Neuronal stem cell (in vitro differentiated cells): ENCODE results near the gene SIMC1.
"Not testable (repeated sequence)": the region's sequence is repeated elsewhere in the genome, so short reads cannot be mapped to it uniquely, and the experiment has no call there.

Experiments
- DNase-seq: peaks from one replicate; pipeline ENCODE4 v3.0.0-alpha.2; 2013; ENCODE audit warnings: low spot score
- H2AFZ ChIP-seq: one replicate; pipeline ENCODE4 v1.6.1; 2013; ENCODE audit warnings: mild to moderate bottlenecking, low read length, inconsistent platforms
- H2AK5ac ChIP-seq: 2 replicates; pipeline ENCODE4 v1.6.1; 2013; ENCODE audit warnings: low read depth, mild to moderate bottlenecking, inconsistent platforms, low read length, moderate library complexity, mixed read lengths
- H2BK120ac ChIP-seq: 2 replicates; pipeline ENCODE4 v1.6.1; 2013; ENCODE audit warnings: low read depth, mild to moderate bottlenecking, inconsistent platforms, low read length, moderate library complexity, mixed read lengths
- H2BK12ac ChIP-seq: one replicate; pipeline ENCODE4 v1.6.1; 2013; ENCODE audit warnings: low read length, inconsistent platforms
- H2BK15ac ChIP-seq: 2 replicates; pipeline ENCODE4 v1.6.1; 2013; ENCODE audit warnings: mild to moderate bottlenecking, low read length, inconsistent platforms, mixed read lengths
- H2BK5ac ChIP-seq: one replicate; pipeline ENCODE4 v1.6.1; 2013; ENCODE audit warnings: inconsistent platforms, mild to moderate bottlenecking, low read length, moderate library complexity
- H3K14ac ChIP-seq: one replicate; pipeline ENCODE4 v1.6.1; 2013; ENCODE audit warnings: low read length, inconsistent platforms
- H3K18ac ChIP-seq: 2 replicates; pipeline ENCODE4 v1.6.1; 2013; ENCODE audit warnings: low read length, inconsistent platforms
- H3K23ac ChIP-seq: 2 replicates; pipeline ENCODE4 v1.6.1; 2013; ENCODE audit warnings: low read depth, mild to moderate bottlenecking, mixed read lengths, low read length, inconsistent platforms; ENCODE audit not compliant: poor library complexity
- H3K27ac ChIP-seq: replicated peaks from 3 replicates; pipeline ENCODE4 v1.5.1; 2013; ENCODE audit warnings: low read length, inconsistent platforms
- H3K27me3 ChIP-seq, 3 experiments: 2 replicates each; pipeline ENCODE4 v1.6.1; 2013; ENCODE audit warnings: low read length in 3 of 3, mild to moderate bottlenecking in 2 of 3, inconsistent platforms in 1 of 3, low read depth in 1 of 3, mixed read lengths in 1 of 3, moderate library complexity in 1 of 3; ENCODE audit not compliant: control insufficient read depth in 3 of 3, insufficient read depth in 3 of 3
- H3K36me3 ChIP-seq, 2 donors: replicated peaks in 1 of 2; 2 replicates each; pipeline ENCODE4 v1.6.1; 2013; ENCODE audit warnings: low read length in 2 of 2; ENCODE audit not compliant: control insufficient read depth in 2 of 2, insufficient read depth in 2 of 2
- H3K4ac ChIP-seq: 2 replicates; pipeline ENCODE4 v1.6.1; 2013; ENCODE audit warnings: inconsistent platforms, mild to moderate bottlenecking, low read length, moderate library complexity
- H3K4me1 ChIP-seq, 2 donors: 1 replicate in 1 of 2; 2 replicates in 1 of 2; pipeline ENCODE4 v1.6.1; 2013; ENCODE audit warnings: low read length in 2 of 2, low read depth in 1 of 2; ENCODE audit not compliant: control insufficient read depth in 2 of 2, insufficient read depth in 1 of 2
- H3K4me2 ChIP-seq: one replicate; pipeline ENCODE4 v1.6.1; 2013; ENCODE audit warnings: mild to moderate bottlenecking, low read length, inconsistent platforms; ENCODE audit not compliant: insufficient read depth, poor library complexity, severe bottlenecking
- H3K4me3 ChIP-seq, 2 donors: 2 replicates each; pipeline ENCODE4 v1.5.1; 2013; ENCODE audit warnings: low read length in 2 of 2, mild to moderate bottlenecking in 2 of 2, inconsistent platforms in 1 of 2, moderate library complexity in 1 of 2
- H3K79me1 ChIP-seq: one replicate; pipeline ENCODE4 v1.6.1; 2013; ENCODE audit warnings: low read depth, mild to moderate bottlenecking, inconsistent platforms, low read length, moderate library complexity
- H3K9ac ChIP-seq: one replicate; pipeline ENCODE4 v1.6.1; 2013; ENCODE audit warnings: mild to moderate bottlenecking, low read depth, low read length, inconsistent platforms; ENCODE audit not compliant: poor library complexity
- H3K9me3 ChIP-seq, 2 donors: replicated peaks in 1 of 2; 2 replicates each; pipeline versions ENCODE3 to v1.6.1; 2013; ENCODE audit warnings: low read length in 2 of 2, mild to moderate bottlenecking in 2 of 2, inconsistent platforms in 1 of 2, low read depth in 1 of 2, mixed read lengths in 1 of 2, moderate library complexity in 1 of 2; ENCODE audit not compliant: control insufficient read depth in 2 of 2, insufficient read depth in 1 of 2
- H4K8ac ChIP-seq: one replicate; pipeline ENCODE4 v1.6.1; 2013; ENCODE audit warnings: low read depth, mild to moderate bottlenecking, inconsistent platforms, low read length, moderate library complexity
- H4K91ac ChIP-seq: one replicate; pipeline ENCODE4 v1.6.1; 2013; ENCODE audit warnings: low read length, low read depth, mild to moderate bottlenecking, inconsistent platforms; ENCODE audit not compliant: poor library complexity
- WGBS, 2 donors: extraction: QIAGEN DNeasy Blood & Tissue Kit; methylation state at CpG; one replicate each; pipeline ENCODE4 v1.1.7; 2013; ENCODE audit warnings: missing lambda C conversion rate in 2 of 2, mixed read lengths in 1 of 2; ENCODE audit not compliant: insufficient read length in 2 of 2, insufficient replicate concordance in 1 of 2; ENCODE audit errors: extremely low coverage in 2 of 2; 5-methylcytosine and 5-hydroxymethylcytosine counted together

The SIMC1 gene

GRCh38 chr5:176239304-176239703, 1.1 kb downstream of the SIMC1 start:
- not testable (repeated sequence) for H3K4me3 ChIP-seq, H3K9ac ChIP-seq, H3K27me3 ChIP-seq, H2AFZ ChIP-seq, H2AK5ac ChIP-seq, H3K4me1 ChIP-seq, H3K4me2 ChIP-seq, H3K23ac ChIP-seq, DNase-seq, H4K91ac ChIP-seq, H3K36me3 ChIP-seq, H3K9me3 ChIP-seq, H3K27ac ChIP-seq, H2BK15ac ChIP-seq, H3K4ac ChIP-seq, H4K8ac ChIP-seq, H2BK12ac ChIP-seq, H3K79me1 ChIP-seq, H3K18ac ChIP-seq, H2BK120ac ChIP-seq, H3K14ac ChIP-seq, H2BK5ac ChIP-seq
- WGBS, 2 donors, result no CpG with 5 or more reads among the region's 10 CpGs

GRCh38 chr5:176244318-176244717, 6.1 kb downstream of the SIMC1 start:
- not testable (repeated sequence) for H2BK15ac ChIP-seq, H4K91ac ChIP-seq, DNase-seq, H3K4me3 ChIP-seq, H3K27me3 ChIP-seq, H4K8ac ChIP-seq, H3K9ac ChIP-seq, H2BK12ac ChIP-seq, H2BK5ac ChIP-seq, H2BK120ac ChIP-seq, H3K27ac ChIP-seq, H3K14ac ChIP-seq, H3K36me3 ChIP-seq, H2AK5ac ChIP-seq, H2AFZ ChIP-seq, H3K4me1 ChIP-seq, H3K18ac ChIP-seq, H3K9me3 ChIP-seq, H3K4me2 ChIP-seq, H3K23ac ChIP-seq, H3K79me1 ChIP-seq, H3K4ac ChIP-seq
- WGBS, 2 donors, result no CpG with 5 or more reads among the region's 2 CpGs

GRCh38 chr5:176245074-176245473, 6.8 kb downstream of the SIMC1 start:
- not testable (repeated sequence) for H3K9ac ChIP-seq, H3K4me2 ChIP-seq, H2BK5ac ChIP-seq, H4K91ac ChIP-seq, H3K36me3 ChIP-seq, H2BK120ac ChIP-seq, H4K8ac ChIP-seq, H2AK5ac ChIP-seq, H2AFZ ChIP-seq, H3K27me3 ChIP-seq, H3K9me3 ChIP-seq, H3K27ac ChIP-seq, H3K79me1 ChIP-seq, H3K14ac ChIP-seq, H3K4me3 ChIP-seq, H3K4ac ChIP-seq, H2BK12ac ChIP-seq, H3K18ac ChIP-seq, H3K4me1 ChIP-seq, H3K23ac ChIP-seq, DNase-seq, H2BK15ac ChIP-seq
- no CpG with 5 or more reads among the region's 6 CpGs for WGBS, 2 donors

- H3K4me1 ChIP-seq, H3K4me2 ChIP-seq, H2BK120ac ChIP-seq, H2AK5ac ChIP-seq, H4K91ac ChIP-seq, H2BK12ac ChIP-seq, DNase-seq, H4K8ac ChIP-seq, H3K4me3 ChIP-seq, H3K23ac ChIP-seq, H2BK5ac ChIP-seq, H3K27ac ChIP-seq, H3K36me3 ChIP-seq, H3K27me3 ChIP-seq, H3K9me3 ChIP-seq, H3K9ac ChIP-seq, H2AFZ ChIP-seq, H3K14ac ChIP-seq, H3K4ac ChIP-seq, H3K18ac ChIP-seq, H2BK15ac ChIP-seq, H3K79me1 ChIP-seq: not testable (repeated sequence)
- WGBS, 2 donors, result no CpG with 5 or more reads among the region's 5 CpGs
Observed at GRCh38 chr5:176245489-176245888, 7.3 kb downstream of the SIMC1 start.
